Erythroblast (primary cell): ENCODE results near the gene TMPRSS6.

Experiments
- DNase-seq, 2 experiments: peaks; one replicate each; lab custom pipeline; 2025; lab: John Stamatoyannopoulos, UW
- GATA1 ChIP-seq: IDR thresholded peaks from 2 replicates; pipeline ENCODE4 v1.6.1; 2011; ENCODE audit warnings: low read depth, mild to moderate bottlenecking, control low read depth, low read length, moderate library complexity
- POLR2A ChIP-seq: IDR thresholded peaks from 2 replicates; pipeline ENCODE4 v1.6.1; 2011; ENCODE audit warnings: mild to moderate bottlenecking, low read length

The TMPRSS6 gene

DNA sequence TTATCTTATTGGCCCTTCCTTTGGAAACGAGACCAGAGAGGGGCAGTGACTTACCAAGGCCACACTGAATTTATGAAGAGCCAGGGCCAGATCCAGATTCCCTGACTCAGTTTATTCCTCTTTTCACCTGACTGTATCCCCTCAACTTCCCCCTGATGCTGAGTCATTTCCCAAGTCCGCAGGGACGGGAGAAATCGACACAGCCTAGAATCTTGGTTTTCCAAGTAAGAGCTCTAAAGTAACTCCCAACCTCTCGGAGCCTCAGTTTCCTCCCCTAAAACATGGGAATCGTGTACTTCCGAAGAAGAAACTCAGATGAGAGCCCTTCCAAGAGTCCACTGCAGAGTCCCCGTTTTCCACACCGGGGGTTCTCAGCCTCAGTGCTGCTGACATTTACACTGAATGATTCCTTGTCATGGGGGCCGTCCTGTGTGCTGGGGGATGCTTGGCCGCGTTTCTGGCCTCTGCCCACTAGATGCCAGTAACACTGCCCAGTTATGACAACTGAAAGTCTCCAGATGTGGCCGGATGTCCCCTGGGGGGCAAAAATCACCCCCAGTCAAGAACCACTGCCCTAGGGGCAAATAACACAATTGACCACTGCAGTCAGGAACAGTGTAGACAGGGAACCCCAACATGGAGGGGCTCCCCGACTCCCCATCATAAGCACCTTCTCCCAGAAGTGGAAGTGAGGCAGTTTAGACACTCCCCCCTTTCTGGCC, 78.8 kb downstream of the TMPRSS6 start:
- no peak for DNase-seq
- TF ChIP-seq POLR2A (no peak), GATA1 (no peak)

DNA sequence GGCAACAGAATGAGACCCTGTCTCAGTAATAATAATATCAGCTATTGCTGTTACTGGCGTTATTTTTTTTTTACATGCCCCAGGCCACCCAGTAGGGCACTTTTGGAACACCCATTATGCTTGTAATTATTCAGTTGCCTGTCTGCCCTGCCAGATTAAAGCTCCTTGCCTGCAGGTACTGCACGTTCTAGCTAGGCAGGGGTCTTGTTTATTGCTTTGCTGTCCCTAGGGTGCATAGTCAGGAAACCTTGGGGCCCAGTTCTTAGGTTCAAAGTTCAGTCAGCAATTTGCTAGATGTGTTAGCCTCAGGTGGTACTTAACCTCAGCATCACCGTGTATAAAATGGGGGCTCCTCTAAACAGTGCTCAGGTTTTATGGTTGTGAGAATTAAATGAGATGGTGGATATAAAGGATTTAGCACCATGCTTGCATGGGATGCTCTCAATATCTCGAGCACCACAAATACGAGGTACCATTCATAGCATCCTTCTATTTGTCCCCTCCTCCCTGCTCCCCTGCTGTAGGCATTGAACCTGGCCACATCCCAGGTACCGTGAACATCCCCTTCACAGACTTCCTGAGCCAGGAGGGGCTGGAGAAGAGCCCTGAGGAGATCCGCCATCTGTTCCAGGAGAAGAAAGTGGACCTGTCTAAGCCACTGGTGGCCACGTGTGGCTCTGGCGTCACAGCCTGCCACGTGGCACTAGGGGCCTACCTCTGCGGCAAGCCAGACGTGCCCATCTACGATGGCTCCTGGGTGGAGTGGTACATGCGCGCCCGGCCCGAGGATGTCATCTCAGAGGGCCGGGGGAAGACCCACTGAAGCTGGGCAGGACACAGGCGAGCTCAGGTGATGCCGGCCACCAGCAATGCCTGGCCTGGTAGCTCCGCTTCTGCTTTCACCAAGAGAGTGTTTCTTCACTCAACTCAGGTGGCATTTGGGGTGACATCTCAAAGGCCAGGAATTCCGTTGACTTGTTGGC, 80.5 kb downstream of the TMPRSS6 start:
- no peak for DNase-seq
- no peak for TF ChIP-seq GATA1
- no peak for TF ChIP-seq POLR2A

DNA sequence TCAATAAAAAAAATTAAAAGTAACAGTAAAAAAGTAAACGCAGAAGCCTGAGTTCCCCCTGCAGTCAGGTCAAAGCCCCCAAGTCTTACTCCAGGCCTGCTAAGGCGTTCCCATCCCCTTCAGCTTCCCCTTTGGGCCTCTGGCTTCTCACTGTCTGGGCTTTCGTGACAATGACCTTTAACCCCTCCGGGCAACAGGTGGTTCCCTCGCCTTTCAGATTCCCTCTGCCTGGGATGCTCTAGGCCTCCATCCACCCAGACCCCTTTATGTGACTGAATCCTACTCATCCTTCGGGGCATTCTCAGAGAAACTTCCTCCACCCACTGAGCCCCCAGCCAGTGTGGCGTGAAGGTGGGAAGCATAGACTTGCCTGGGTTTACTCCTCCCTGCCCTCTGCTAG, 82.0 kb downstream of the TMPRSS6 start:
- no peak for TF ChIP-seq GATA1
- TF ChIP-seq POLR2A: no peak

DNA sequence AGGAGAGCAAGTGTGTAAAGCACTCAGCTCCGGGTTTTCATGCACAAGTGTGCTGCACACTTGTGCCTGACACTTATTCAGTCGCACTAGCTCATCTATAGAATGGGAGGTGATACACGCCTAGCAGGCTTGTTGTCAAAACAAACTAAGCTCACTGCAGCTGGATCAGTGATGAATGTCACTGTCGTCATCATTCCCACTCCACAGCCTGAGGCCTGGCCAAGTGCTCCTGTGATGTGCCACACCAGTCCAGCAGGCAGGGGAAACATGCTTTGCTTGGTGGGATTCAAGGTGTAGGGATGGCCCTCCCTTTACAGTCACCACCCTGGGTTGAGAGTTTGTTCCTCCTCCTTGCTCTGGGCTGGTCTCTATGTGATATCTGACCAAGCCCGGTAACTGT, 83.2 kb downstream of the TMPRSS6 start:
- no peak for TF ChIP-seq POLR2A
- no peak for DNase-seq

More for the DNA sequence above, 82.0 kb downstream of the TMPRSS6 start:
- DNase-seq: no peak

DNA sequence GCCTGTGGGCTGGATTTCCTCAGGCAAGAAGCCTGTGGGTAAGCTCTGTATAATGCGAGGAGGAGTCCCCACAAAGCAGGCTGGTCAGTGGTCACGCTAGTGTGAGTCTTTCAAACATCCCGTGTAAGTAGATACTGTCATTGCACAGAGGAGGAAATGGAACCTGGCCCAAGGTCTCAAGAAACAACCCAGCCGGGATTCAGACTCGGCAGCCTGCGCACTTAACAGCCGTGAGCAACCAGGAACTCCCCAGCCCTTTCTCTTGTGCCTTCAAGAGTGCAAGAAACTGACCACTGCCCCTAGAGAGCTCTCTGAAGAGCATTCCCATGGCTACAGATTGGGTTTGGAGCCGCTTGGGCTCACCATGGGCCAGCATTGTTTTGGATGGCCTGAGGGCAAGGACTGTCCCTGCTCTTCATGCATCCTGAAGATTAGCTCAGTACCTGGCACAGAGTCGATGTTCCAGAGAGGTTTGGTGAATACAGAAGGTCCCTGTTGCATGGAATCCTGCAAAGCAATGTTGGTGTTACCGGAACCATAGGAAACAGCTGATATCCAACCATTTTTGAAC, 83.9 kb downstream of the TMPRSS6 start:
- DNase-seq: no peak
- no peak for TF ChIP-seq POLR2A
- no peak for TF ChIP-seq GATA1

DNA sequence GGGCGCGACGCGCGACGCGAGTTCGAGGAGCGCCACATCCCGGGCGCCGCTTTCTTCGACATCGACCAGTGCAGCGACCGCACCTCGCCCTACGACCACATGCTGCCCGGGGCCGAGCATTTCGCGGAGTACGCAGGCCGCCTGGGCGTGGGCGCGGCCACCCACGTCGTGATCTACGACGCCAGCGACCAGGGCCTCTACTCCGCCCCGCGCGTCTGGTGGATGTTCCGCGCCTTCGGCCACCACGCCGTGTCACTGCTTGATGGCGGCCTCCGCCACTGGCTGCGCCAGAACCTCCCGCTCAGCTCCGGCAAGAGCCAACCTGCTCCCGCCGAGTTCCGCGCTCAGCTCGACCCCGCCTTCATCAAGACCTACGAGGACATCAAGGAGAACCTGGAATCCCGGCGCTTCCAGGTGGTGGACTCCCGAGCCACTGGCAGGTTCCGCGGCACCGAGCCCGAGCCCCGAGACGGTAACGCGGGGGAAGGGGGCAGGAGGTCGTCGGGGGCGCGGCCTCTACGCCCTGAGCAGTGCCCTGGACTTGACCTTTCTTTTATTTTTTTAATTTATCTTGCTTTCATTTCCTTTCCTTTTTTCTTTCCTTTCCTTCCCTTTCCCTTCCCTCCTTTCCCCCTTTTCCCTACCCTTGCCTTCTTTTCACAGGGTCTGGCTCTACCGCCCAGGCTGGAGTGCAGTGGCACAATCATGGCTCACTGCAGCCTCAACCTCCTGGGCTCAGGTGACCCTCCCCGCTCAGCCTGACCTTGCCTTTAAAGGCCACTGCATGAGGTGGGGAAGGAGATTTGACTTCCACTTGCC, 85.0 kb downstream of the TMPRSS6 start:
- TF ChIP-seq POLR2A (no peak), GATA1 (no peak)
- DNase-seq: no peak

DNA sequence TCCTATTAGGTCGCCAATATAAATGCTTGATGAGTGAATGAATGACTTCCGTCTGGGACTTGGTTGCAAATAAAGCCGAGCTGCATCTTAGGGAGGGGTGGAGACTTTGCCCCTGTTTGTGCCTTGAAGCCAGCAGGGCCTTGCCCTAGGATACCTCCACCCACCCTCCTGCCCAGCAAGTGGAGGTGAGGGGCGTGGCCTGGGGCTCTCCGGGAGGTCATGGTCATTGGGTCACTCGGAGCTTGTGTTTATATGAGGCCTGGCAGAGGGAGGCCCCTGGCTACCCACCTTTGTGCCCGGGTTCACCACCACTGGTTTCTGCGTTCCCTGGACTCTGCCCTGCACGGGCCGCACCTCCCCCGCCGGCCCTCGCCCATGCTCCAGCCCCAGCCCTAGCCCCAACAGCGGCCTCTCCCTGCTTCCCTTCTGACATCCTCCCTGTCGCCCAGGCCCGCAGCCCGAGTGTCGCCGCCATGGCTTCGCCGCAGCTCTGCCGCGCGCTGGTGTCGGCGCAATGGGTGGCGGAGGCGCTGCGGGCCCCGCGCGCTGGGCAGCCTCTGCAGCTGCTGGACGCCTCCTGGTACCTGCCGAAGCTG, 85.7 kb downstream of the TMPRSS6 start:
- DNase-seq: no peak
- no peak for TF ChIP-seq GATA1
- no peak for TF ChIP-seq POLR2A

DNA sequence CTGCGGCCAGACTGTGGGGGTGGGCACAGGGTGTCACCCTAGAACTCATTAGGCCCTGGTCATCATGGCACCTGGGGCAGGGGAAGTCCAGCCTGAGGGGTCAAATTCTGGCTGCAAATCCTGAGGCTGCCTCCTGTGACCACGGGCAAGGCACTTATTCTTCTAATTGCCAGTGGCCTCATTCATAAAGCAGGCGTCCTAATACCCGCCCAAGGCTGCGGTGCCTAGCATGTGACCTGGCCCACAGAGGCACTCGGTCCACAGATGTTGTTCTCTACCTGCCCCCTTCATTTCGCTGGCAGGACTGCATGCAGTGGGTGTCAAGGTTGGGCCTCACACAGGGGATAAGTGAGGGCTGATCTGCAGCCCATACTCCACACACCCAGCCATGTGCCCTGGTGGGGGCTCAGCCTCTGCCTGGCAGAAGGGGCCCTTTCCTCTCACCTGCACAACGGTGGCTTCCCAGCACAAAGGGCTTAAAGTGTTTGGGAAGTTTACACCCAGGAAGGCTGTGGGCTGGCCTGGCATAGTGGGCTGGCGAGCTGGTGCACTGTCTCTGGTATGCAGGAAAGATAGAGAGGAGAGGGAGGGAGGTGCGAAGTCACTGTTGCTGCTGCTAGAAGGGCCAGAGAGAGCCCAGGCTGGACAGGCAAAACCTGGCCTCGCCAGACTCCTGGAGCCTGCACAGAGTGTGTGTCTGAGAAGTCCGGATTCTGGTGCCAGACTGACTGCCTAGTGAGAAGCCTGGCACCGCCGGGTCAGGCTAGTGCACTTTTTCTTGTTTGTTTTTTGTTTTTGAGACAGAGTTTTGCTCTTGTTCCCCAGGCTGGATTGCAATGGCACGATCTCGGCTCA, 86.8 kb downstream of the TMPRSS6 start:
- no peak for TF ChIP-seq GATA1
- TF ChIP-seq POLR2A: no peak
- DNase-seq: no peak

DNA sequence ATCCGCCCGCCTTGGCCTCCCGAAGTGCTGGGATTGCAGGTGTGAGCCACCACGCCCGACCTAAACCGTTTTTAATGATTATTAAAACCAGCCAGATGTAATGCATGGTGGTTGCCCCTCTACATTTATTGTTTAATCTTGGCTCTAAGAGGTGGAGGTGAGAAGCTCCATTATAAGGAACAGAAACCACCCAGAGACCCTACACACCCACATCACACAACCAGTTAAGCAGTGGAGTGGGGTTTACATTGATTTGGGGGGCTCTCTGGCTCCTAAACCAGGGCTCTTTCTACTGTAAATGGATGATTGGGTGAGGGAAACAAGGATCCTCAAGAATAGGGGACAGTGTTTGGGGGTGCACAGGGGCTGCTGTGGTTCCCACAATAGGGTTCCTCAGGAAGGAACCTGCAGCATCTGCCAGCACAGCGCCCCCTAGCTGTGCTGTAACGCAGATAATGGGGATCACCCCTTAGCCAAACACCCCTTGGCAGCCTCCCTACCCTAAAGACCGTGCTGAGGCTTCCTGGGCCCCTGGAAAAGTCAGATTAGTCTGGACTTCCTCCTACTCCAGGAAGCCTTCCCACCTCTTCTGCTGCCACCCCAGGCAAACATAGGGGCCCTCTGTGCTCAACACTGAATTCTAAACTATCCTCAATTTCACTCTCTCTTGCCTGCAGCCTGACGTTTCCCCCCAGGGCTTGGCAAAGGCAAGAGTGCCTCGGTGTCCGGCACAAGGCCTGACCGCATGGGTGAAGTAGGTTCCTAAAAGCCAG, 87.6 kb downstream of the TMPRSS6 start:
- TF ChIP-seq POLR2A (no peak), GATA1 (no peak)
- peak; percentile 81 to 87 for DNase-seq

DNA sequence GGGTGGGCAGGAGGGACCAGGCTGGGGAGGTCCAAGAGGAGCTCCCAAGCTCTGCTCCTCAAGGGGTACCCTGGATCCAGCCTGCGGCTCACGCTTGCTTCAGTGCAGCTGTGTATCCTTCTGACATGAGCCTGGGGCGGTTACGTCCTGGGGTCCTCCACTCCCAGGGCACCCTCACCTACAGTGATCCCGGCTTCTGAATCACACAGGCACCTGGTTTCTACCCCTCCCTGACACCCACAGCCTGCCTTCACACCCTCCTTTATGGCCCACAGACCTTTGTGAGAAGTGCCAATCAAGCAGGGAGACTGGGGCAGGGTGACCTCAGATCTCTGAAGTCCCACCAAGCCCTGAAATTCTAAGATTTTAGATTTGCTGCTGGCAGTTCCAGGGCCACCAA, 88.5 kb downstream of the TMPRSS6 start:
- no peak for DNase-seq
- TF ChIP-seq GATA1 (no peak), POLR2A (no peak)

DNA sequence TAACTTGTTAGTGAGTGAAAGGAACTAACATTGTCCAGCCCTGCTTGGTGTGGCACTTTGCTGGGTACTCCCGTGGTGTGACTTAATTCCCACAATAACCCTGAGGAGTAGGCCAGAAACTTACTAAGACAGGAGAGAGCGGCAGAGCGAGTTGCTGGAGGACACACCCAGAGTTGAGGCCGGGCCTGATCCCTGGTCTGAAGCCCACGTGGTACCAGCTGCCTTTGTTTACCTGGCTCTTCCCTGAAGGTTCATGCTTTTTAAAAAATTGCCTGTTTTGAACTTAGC, 89.4 kb downstream of the TMPRSS6 start:
- peak; percentile 72 to 73 for DNase-seq
- TF ChIP-seq POLR2A (no peak), GATA1 (no peak)
